ENCODE measurements around the gene RPP21.

GRCh38 chr6:30361661-30362060 lies 16.7 kb downstream of the RPP21 start:
- TF ChIP-seq, protein P1, sequence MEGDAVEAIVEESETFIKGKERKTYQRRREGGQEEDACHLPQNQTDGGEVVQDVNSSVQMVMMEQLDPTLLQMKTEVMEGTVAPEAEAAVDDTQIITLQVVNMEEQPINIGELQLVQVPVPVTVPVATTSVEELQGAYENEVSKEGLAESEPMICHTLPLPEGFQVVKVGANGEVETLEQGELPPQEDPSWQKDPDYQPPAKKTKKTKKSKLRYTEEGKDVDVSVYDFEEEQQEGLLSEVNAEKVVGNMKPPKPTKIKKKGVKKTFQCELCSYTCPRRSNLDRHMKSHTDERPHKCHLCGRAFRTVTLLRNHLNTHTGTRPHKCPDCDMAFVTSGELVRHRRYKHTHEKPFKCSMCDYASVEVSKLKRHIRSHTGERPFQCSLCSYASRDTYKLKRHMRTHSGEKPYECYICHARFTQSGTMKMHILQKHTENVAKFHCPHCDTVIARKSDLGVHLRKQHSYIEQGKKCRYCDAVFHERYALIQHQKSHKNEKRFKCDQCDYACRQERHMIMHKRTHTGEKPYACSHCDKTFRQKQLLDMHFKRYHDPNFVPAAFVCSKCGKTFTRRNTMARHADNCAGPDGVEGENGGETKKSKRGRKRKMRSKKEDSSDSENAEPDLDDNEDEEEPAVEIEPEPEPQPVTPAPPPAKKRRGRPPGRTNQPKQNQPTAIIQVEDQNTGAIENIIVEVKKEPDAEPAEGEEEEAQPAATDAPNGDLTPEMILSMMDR (IDR thresholded peaks at IDR 0.05; ENCODE audit: poor library complexity, severe bottlenecking): no peak
- TF ChIP-seq EP300 (conservative IDR thresholded peaks at IDR 0.05; ENCODE audit: poor library complexity, severe bottlenecking) (no peak), EZH2 (IDR thresholded peaks at IDR 0.05; ENCODE audit: borderline replicate concordance, insufficient read depth, low read length, poor library complexity, severe bottlenecking) (no peak), RAD21 (conservative IDR thresholded peaks at IDR 0.05) (no peak), TAF1 (IDR thresholded peaks at IDR 0.05; ENCODE audit: low read depth) (no peak), REST (IDR thresholded peaks at IDR 0.05; ENCODE audit: borderline replicate concordance) (no peak), POLR2AphosphoS5 (IDR thresholded peaks at IDR 0.05) (no peak)
